ENCODE results near the gene TAS2R41.

TAS2R41 gene

GRCh38 chr7:143494622-143495021, 16.9 kb downstream of the TAS2R41 start:
- DNase-seq: peak; percentile 20

DNA sequence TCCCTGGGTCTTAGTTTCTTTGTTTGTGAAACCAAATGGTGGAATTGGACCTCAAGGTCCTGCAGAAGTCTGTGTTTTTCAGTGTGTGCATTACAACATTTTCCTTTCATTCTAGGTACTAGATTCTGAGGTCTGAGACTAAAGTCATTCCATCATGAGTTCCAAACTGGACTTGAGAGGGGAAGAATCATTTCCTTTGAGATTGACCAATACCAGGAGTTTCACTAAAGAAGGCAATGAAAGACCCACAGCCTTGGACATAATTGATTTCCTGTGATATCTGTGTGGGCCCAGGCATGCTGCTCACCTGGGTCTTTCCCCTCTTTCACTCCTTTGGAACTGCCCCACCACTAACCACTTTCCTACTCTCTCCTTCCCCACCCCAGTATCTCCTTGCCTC, 18.2 kb downstream of the TAS2R41 start:
- no peak for DNase-seq

- DNase-seq: no peak
These were observed 18.6 kb downstream of the TAS2R41 start for GRCh38 chr7:143496263-143496662.

DNA sequence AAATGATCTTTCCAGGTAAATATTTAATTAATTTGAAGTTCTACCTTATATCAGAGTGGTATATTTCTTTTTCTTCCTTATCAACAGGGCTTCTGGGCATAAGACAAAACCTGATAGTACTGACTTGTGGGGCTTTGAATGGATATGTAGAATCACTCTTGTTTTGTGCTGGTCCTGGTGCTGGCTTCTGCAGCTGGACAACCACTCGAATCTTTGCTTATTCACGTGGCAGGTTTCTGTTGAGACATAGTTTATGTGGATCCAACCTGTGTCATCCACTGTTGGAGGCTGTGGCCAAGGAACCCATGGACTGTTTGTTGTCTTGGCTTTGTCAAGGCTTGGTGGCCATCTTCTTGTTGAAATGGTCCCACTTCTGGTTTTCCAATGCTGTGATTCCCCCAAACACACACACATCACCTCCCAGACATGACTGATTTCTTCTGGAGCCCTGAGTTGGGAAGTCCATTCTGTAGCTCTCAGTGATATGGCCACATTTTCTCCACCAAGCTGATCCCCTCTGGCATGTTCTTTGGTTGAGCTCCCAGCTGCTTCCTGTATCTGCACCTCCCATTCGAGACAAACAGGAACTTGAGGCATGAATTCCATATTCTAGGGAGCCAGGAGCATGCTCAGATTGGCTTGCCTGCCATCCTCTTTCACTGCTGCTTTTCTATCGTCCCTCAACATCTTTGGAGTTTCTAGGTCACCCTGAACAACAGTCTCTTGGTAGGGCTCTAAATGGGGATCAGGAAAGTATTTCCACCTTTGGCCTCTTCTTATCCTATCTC, 19.5 kb downstream of the TAS2R41 start:
- no peak for DNase-seq

DNA sequence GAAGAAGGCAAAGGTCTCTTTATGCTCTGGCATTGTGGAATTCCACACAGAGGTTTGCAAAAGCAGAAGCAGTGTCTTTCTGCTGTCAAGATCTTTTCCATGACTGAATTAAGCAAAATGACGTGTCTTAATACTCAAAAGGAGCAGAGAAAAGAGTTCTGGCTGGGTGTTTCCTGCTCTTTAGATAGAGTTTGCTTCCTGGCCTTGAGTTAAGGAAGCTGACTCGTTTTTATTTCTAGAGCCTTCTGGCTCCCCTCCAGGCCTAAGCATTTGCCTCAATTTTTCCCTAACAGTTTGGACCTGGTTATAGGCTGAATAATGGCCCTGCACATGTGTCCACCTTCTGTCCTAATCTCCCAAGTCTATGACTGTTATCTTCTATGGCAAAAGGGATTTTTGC, 21.6 kb downstream of the TAS2R41 start:
- DNase-seq: peak; percentile 58

GRCh38 chr7:143499743-143500348, 22.2 kb downstream of the TAS2R41 start:
- DNase-seq: no peak

- DNase-seq: no peak
These were observed 25.6 kb downstream of the TAS2R41 start for GRCh38 chr7:143503261-143503660.

- DNase-seq: no peak
These were observed 26.7 kb downstream of the TAS2R41 start for GRCh38 chr7:143504215-143504936.

- DNase-seq: peak; percentile 36
These were observed 27.2 kb downstream of the TAS2R41 start for GRCh38 chr7:143504937-143505297.

DNA sequence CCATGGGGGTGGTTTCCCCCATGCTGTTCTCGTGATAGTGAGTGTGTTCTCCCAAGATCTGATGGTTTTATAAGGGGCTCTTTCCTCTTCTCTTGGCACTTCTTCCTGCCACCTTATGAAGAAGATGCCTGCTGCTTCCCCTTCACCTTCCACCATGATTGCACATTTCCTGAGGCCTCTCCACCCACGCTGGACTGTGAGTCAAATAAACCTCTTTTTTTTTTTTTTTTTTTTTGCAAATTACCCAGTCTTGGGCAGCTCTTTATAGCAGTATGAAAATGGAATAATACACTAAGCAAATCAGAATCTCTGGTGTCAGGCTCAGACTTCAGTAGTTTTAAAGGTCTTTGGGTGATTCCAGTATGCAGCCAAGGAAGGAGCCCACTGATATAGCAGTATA, 28.2 kb downstream of the TAS2R41 start:
- no peak for DNase-seq

GRCh38 chr7:143507094-143507518, 29.4 kb downstream of the TAS2R41 start:
- DNase-seq: no peak

GRCh38 chr7:143507534-143508055, 29.9 kb downstream of the TAS2R41 start:
- no peak for DNase-seq

DNA sequence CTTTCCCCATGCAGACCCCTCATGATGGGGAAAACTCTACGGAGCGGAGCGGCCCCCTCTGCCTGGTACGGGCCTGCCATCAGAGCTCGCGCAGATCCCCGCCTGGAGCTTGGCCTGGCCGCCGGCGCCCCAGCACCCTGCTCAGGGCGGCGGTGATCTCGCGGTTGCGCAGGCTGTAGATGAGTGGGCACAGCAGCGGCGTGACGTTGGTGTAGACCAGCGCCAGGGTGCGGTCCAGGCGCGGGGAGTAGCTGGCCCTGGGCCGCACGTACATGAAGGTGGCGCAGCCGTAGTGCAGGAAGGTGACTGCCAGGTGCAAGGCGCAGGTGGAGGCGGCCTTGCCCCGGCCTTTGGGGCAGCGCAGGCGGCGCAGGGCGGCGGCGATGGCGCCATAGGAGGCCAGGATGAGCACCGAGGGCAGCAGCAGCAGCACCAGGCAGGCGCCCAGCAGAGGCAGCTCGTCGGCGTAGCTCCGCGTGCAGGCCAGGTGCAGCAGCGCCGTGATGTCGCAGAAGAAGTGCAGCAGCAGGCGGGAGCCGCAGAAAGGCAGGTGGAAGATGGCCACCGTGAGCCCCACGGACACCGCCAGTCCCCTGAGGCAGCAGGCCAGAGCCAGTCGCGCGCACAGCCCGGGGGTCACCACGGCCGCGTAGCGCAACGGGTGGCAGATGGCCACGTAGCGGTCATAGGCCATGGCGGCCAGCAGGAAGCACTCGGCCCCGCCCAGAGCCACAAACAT, 33.4 kb downstream of the TAS2R41 start:
- no peak for DNase-seq

GRCh38 chr7:143511593-143512047, 33.9 kb downstream of the TAS2R41 start:
- DNase-seq: no peak

DNA sequence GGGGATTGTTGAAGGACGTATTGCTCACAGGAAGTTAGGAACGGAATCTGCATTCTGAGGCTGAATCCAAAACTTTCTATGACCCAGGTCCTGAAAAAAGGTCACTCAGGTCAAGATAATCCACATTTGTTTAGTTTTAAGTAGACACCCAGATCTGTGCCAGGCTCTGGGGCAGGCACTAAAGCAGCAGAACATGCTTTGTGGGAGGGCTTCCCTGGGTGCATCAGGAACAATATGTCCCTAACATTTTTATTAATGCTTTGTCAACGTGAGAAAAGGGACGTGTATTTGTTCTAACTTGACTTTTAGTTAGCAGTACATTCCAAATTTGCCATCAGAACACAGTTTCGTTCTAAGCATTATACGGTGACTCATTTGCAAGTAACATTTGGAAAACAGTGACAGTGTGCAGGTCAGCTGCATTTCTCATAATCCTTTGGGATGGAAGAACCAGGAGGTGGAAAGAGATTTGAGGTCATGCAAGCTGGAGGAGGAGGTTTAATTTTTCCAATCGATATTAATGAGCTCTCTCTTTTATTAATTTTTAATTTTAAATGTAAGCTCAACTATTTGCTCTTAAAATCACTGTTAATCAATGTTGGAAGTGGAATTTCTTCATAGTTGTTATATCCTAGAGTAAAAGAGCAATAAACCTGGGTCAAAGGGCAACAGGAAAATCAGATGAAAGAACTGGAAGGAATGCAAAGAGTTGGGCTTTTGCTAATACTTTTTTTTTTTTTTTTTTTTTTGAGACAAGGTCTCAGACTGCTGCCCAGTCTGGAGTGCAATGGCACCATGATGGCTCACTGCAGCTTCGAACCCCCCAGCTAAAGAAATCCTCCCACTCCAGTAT, 35.0 kb downstream of the TAS2R41 start:
- no peak for DNase-seq

DNA sequence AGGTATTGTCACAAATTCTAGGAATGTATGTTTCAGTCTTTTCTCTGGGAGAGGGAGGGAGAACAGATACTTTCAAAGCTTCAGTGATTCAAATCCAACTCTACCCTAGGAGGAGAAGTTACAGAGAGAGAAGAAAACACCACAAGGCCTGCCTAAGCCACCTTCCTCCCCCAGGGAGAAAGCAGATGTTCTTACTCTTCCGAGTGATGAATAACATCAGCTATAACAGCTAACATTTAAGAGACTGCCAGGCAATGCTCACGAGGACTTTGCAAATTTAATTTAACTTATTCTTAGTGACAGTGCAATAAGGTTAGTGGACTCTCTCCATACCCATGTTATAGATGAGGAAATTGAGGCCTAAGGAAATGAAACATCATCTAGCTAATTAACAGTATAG, 36.8 kb downstream of the TAS2R41 start:
- no peak for DNase-seq

GRCh38 chr7:143514995-143515735, 37.5 kb downstream of the TAS2R41 start:
- DNase-seq: no peak

- no peak for DNase-seq
These were observed 39.3 kb downstream of the TAS2R41 start for GRCh38 chr7:143516981-143517380.

DNA sequence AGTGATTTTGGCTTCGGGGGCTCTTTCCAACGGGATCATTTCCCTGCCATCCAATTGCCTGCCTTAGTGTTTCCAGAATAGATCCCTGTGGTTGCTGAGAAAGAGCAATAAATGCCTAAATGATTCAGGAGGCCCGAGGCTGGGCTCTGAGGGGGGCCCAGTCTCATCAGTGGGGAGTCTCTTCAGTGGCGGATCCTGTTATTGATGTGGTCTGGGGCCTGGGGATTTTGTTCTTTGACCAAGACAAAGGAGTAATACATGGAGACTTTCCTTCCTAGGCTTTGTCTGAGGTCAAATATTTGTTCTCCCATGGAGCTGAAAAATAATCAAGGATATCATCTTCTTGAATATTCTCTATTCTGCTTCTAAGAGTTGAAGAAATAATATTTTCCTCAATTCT, 40.8 kb downstream of the TAS2R41 start:
- DNase-seq: no peak

DNA sequence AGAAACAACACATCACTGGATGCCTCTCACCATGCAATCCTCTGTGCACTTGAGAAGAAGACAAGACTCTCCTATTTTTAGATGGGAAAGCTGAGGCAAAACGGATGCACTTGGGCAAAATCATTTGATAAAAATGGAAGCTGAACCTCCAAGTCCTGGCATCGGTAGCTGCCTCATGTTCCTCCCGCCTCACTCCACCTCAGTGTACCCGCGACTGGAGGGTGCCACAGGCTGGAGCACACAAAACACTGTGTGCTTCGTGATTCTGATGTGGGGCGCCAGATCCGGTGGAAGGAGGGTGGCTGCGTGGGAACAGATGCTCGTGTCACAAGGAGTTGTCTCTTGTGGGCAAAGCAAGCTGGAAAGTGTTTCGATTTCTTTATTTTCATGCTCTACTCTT, 41.3 kb downstream of the TAS2R41 start:
- DNase-seq: no peak
